LNCAP (cell line): ENCODE results near the gene RSPRY1.

ENCODE experiments used
- TF ChIP-seq, protein P1 (sequence below): fragments of 450-650 bp; IDR thresholded peaks from 2 replicates; pipeline ENCODE4 v1.5.1; 2017; ENCODE audit warnings: mild to moderate bottlenecking

The RSPRY1 gene

DNA sequence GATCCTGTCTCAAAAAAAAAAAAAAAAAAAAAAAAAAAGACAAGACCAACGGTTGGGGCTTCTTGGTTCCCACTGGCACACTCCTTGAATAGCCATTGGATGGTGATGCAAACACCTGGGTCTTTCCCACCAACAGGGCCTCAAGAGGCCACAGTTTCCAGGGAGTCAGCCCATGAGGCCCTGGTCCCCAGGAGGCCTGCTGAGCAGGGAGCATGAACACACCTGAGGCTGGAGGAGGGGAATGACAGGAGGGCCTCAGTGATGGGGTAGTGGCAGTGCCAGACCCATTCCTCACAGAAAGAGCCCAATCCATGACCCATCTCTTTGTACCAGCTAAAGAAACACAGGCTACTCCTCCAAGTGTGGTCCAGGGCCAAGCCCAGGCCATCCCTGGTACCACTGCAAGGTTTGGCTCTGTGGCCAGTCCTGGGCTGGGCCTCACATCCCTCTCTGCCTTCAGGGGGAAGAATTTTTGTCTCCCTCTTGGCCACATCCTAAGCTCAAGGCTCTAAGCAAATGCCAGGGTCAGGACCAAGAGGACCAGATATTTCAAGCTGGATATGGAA, 72.9 kb downstream of the RSPRY1 start:
- TF ChIP-seq, protein P1, sequence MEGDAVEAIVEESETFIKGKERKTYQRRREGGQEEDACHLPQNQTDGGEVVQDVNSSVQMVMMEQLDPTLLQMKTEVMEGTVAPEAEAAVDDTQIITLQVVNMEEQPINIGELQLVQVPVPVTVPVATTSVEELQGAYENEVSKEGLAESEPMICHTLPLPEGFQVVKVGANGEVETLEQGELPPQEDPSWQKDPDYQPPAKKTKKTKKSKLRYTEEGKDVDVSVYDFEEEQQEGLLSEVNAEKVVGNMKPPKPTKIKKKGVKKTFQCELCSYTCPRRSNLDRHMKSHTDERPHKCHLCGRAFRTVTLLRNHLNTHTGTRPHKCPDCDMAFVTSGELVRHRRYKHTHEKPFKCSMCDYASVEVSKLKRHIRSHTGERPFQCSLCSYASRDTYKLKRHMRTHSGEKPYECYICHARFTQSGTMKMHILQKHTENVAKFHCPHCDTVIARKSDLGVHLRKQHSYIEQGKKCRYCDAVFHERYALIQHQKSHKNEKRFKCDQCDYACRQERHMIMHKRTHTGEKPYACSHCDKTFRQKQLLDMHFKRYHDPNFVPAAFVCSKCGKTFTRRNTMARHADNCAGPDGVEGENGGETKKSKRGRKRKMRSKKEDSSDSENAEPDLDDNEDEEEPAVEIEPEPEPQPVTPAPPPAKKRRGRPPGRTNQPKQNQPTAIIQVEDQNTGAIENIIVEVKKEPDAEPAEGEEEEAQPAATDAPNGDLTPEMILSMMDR: no peak

DNA sequence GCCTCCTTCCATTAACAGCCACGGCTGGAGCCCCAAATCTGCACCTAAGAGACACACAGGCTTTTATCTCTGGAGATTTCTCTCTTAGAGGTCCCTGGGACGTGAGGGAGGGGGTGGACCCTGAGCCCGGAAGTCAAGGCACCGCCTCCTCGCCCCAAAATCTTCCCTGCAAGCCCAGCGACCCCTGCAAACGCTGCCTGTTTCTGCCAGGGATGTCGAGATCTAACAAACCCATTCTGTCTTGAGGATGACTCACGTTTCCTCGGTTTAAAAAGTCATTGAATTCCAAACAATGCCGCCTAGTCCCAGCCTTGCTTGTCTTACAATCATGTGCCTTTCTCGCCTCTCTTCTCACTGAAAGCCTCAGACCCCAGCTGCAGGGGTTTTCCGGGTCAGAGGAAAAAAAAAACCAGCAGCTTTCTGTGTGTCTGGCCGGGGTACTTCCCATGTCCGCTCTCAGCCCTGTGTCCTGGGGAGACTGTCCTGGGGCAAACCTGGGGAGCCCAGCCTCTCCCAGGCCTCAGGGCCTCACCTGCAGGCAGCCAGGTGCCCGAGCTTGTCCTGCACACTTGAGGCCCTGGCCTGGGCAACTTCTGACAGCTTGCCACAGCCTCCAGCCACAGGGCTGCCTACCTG, 74.3 kb downstream of the RSPRY1 start:
- TF ChIP-seq, protein P1: no peak

DNA sequence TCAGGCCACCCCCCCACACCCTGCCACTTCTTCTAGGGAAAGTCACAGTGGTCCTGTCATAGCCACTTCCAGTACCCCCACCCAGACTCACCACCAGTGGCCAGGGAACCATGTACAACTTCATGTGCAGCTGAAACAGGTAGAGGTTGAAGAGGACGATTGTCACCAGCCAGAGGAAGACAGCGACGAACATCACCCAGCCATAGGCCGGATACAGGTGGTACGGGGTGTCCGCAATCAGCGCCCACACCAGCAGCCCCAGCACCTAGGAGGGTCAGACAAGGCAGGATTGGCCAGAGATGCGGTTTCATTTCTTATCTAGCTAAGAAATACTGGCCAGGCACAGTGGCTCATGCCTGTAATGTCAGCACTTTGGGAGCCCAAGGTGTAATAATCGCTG, 75.7 kb downstream of the RSPRY1 start:
- TF ChIP-seq, protein P1: no peak

DNA sequence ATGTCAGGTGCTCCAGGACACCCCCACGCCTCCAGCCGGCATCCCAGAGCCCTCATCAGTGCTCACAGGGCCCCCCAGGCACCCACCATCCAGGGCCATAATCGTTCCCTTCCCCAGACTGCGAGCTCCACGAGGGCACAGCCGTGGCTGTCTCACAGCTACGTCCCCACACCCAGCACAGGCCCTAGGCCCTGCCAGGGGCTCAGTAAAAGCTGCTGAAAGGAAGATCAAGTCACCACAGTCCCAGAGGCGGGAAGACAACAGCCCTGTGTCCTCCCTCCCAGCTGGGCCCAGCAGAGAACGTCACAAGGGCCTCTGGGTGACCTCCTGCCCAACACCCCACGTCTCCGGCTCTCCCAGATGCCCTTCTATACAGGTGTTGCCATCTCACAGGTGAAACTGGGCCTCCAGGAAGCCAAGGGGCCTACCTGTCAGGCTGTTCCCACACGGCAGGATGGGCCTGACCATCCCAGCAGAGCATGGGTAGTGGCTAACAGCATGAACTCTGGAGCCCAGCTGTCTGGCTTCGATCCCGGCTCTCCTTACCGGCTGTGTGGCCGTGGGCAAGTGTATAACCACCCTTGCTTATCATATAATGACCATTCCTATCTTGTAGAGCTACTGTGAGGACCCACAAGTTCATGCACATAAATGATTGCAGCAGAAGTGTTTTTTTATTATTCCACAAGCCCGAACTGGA, 76.9 kb downstream of the RSPRY1 start:
- TF ChIP-seq, protein P1: no peak

DNA sequence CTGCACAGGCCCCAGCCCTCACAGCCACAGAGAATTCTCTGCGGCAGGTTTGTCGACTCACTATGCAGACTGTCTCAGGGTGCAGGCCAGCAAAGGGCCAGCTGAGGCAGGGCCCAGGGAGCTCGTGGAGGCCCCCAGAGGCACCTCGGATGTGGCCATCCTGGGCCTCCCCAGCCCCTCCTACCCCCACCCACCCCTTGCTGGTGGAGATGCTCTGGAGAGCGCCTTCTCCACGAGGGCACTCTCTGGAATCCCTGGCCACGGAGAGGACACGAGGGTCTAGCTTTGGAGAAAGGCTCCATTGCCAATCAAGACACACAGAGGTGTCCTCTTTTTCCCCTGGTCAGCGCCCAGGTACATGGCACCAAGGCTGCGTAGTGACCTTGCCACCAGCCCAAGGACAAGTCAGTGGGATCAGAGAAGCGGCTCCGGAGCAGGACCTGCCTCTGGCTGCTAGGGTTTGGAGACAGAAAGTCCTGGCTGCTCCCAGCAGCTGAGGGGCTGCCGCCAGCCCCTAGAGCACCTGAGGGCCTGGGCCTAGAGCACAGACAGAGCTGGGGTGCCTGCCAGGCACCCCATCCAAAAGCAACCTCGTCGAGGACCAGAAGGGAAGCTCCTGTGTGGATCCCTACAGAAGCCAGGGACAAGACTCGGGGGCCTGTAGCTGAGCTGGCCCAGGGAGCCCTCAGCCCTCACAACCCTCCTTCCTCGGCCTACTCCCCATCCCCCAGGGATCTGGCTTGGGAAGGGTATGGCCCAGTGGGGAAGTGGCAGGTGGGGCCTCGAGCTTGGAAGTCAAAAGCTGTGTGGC, 77.6 kb downstream of the RSPRY1 start:
- TF ChIP-seq, protein P1: no peak

DNA sequence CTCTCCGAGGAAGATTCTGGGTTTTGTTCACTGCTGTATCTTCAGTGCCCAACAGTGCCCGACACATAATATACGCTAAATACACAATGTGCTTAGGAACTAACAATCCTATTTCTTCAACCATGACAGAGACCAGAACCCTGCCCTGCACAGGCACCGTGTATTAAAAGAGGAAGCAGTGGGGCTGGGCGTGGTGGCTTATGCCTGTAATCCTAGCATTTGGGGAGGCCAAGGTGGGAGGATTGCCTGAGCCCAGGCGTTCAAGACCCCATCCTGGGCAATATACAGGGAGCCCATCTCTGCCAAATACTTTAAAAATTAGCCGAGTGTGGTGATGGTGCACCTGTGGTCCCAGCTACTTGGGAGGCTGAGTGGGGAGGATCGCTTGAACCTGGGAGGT, 78.3 kb downstream of the RSPRY1 start:
- TF ChIP-seq, protein P1: no peak

DNA sequence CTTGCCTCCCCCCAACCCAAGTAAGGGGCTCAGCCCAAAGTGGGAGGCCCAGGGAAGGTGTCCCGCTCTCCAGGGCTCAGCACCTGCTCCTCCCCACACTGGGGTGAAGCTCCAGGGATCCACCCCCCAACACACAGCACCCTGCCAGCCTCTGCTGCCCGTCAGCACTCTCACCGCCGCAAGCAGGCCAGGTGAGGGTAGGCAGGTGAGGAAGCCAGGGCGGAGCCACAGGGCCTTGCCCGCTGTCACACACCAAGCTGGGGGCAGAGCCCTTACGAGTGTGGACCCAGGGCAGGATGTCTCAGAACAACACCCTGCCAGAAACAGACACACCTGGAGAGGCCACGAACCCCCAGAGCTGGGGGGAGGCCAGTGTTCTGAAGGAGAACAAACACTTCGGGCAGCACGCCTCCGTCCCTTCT, 78.8 kb downstream of the RSPRY1 start:
- TF ChIP-seq, protein P1: no peak
